Hepatocyte (in vitro differentiated cells): Measurements from ENCODE around the gene SCPEP1. TPM values are rescaled to one million over a fixed set of nuclear protein-coding genes. Genes with fewer than 3 reads are reported as not detected.

Source experiments
- DNase-seq: peaks from one replicate; pipeline ENCODE4 v3.0.0-alpha.2; 2016; ENCODE audit warnings: low spot score
- H2AFZ ChIP-seq: fragments of 200-600 bp; sonication (generic); 2 replicates; pipeline ENCODE4 v1.6.0; 2016; ENCODE audit warnings: antibody characterized with exemption, mild to moderate bottlenecking
- H3K27ac ChIP-seq: fragments of 200-600 bp; sonication (generic); 2 replicates; pipeline ENCODE4 v1.5.1; 2016; ENCODE audit warnings: mild to moderate bottlenecking
- H3K27me3 ChIP-seq: fragments of 200-600 bp; sonication (generic); 2 replicates; pipeline ENCODE4 v1.6.1; 2016
- H3K36me3 ChIP-seq: fragments of 200-600 bp; sonication (generic); replicated peaks from 2 replicates; pipeline ENCODE4 v1.5.1; 2016; ENCODE audit warnings: low read depth; ENCODE audit not compliant: insufficient read depth
- H3K4me1 ChIP-seq: fragments of 200-600 bp; sonication (generic); 2 replicates; pipeline ENCODE4 v1.5.1; 2016; ENCODE audit warnings: mild to moderate bottlenecking, moderate library complexity; ENCODE audit not compliant: insufficient read depth
- H3K4me2 ChIP-seq: fragments of 200-600 bp; sonication (generic); 2 replicates; pipeline ENCODE4 v1.6.0; 2016
- H3K4me3 ChIP-seq: fragments of 200-600 bp; sonication (generic); 2 replicates; pipeline ENCODE4 v1.5.1; 2016; ENCODE audit warnings: mild to moderate bottlenecking
- H3K79me2 ChIP-seq: fragments of 200-600 bp; sonication (generic); 2 replicates; pipeline ENCODE4 v1.6.0; 2017; ENCODE audit warnings: mild to moderate bottlenecking
- H3K9me2 ChIP-seq: fragments of 200-600 bp; sonication (generic); replicated peaks from 2 replicates; pipeline ENCODE4 v1.6.0; 2017; ENCODE audit warnings: mild to moderate bottlenecking; ENCODE audit not compliant: insufficient read depth
- H3K9me3 ChIP-seq: fragments of 200-600 bp; sonication (generic); 2 replicates; pipeline ENCODE4 v1.5.1; 2016; ENCODE audit warnings: low read depth, mild to moderate bottlenecking
- H4K20me1 ChIP-seq: fragments of 200-600 bp; sonication (generic); 2 replicates; pipeline ENCODE4 v1.6.0; 2016; ENCODE audit warnings: mild to moderate bottlenecking; ENCODE audit not compliant: insufficient read depth, poor library complexity, severe bottlenecking
- CTCF ChIP-seq: fragments of 200-600 bp; sonication (generic); IDR thresholded peaks from 2 replicates; pipeline ENCODE4 v1.5.1; 2016; ENCODE audit warnings: antibody characterized with exemption, mild to moderate bottlenecking; ENCODE audit not compliant: poor library complexity
- EZH2 ChIP-seq: fragments of 200-600 bp; sonication (generic); IDR thresholded peaks from 2 replicates; pipeline ENCODE4 v1.6.1; 2016; ENCODE audit warnings: antibody characterized with exemption, mild to moderate bottlenecking, borderline replicate concordance
- EZH2phosphoT487 ChIP-seq: fragments of 200-600 bp; sonication (generic); IDR thresholded peaks from one replicate; pipeline ENCODE4 v1.6.1; 2018; ENCODE audit warnings: antibody characterized with exemption, mild to moderate bottlenecking, low read depth, moderate library complexity; ENCODE audit not compliant: unreplicated experiment, severe bottlenecking
- WGBS: methylation state at CpG from one replicate; pipeline ENCODE4 v1.1.6; 2016; ENCODE audit warnings: low lambda C conversion rate; ENCODE audit errors: missing lambda C conversion rate; 5-methylcytosine and 5-hydroxymethylcytosine counted together
- polyA plus RNA-seq: library from polyadenylated mRNA; unstranded; fragments of >200 nt; fragmentation: Nextera tagmentation; extraction: Ambion mirVana; gene quantifications from 2 replicates; pipeline ENCODE4 v1.2.1, GENCODE V29; 2016
- total RNA-seq: library from RNA; depleted of rRNA; stranded (reverse); fragments of >200 nt; gene quantifications from 2 replicates; pipeline ENCODE4 v1.2.3, GENCODE V29; 2014

SCPEP1 gene
- total and polyA plus RNA-seq, 2 experiments from 2014 or later: 81.2 to 90.5 TPM

- WGBS: 72% methylated on average over 1 of the region's 1 CpG
- no peak overlapping the region for H2AFZ ChIP-seq
- DNase-seq: no peak
- no peaks in the 10 kb centered on the region for H3K79me2 ChIP-seq
- H3K36me3 ChIP-seq: no peaks in the 10 kb centered on the region
- no peaks in the 10 kb centered on the region for H3K9me3 ChIP-seq
- H3K27me3 ChIP-seq: peaks cover 3% of the 10 kb centered on the region
- no peak overlapping the region for H3K4me2 ChIP-seq
- no peak overlapping the region for H3K27ac ChIP-seq
- TF ChIP-seq CTCF (no peak), EZH2phosphoT487 (no peak), EZH2 (no peak)
- H3K4me1 ChIP-seq: peaks cover 9% of the 10 kb centered on the region
- H3K9me2 ChIP-seq: no peaks in the 10 kb centered on the region
- H3K4me3 ChIP-seq: no peak overlapping the region
- no peaks in the 10 kb centered on the region for H4K20me1 ChIP-seq
These were observed 59.5 kb downstream of the SCPEP1 start for GRCh38 chr17:57037411-57037810.

GRCh38 chr17:57038486-57038885 is 60.6 kb downstream of the SCPEP1 start:
- no peaks in the 10 kb centered on the region for H3K9me3 ChIP-seq
- TF ChIP-seq EZH2 (no peak), EZH2phosphoT487 (no peak), CTCF (no peak)
- peaks cover 3% of the 10 kb centered on the region for H3K27me3 ChIP-seq
- no peak for DNase-seq
- no peak overlapping the region for H2AFZ ChIP-seq
- no peak overlapping the region for H3K4me2 ChIP-seq
- H3K79me2 ChIP-seq: no peaks in the 10 kb centered on the region
- H4K20me1 ChIP-seq: no peaks in the 10 kb centered on the region
- no peaks in the 10 kb centered on the region for H3K36me3 ChIP-seq
- H3K27ac ChIP-seq: no peak overlapping the region
- WGBS: 81% methylated on average over 3 of the region's 3 CpGs
- H3K9me2 ChIP-seq: no peaks in the 10 kb centered on the region
- H3K4me1 ChIP-seq: peaks cover 9% of the 10 kb centered on the region
- no peak overlapping the region for H3K4me3 ChIP-seq

GRCh38 chr17:57040571-57040970 is 62.6 kb downstream of the SCPEP1 start:
- Histone ChIP-seq H3K9me2 (no peaks in the 10 kb centered on the region), H3K27me3 (peaks cover 3% of the 10 kb centered on the region), H4K20me1 (no peaks in the 10 kb centered on the region), H2AFZ (no peak overlapping the region), H3K4me3 (no peak overlapping the region), H3K36me3 (no peaks in the 10 kb centered on the region), H3K79me2 (no peaks in the 10 kb centered on the region), H3K4me2 (no peak overlapping the region), H3K4me1 (peaks cover 9% of the 10 kb centered on the region), H3K27ac (no peak overlapping the region), H3K9me3 (no peaks in the 10 kb centered on the region)
- TF ChIP-seq EZH2phosphoT487: no peak
- no peak for TF ChIP-seq CTCF
- TF ChIP-seq EZH2: no peak
- DNase-seq: no peak
- 90% methylated on average over 2 of the region's 2 CpGs for WGBS

- Histone ChIP-seq H3K27me3 (peaks cover 3% of the 10 kb centered on the region), H4K20me1 (no peaks in the 10 kb centered on the region), H3K4me2 (no peak overlapping the region), H3K9me2 (no peaks in the 10 kb centered on the region), H3K9me3 (no peaks in the 10 kb centered on the region), H3K79me2 (no peaks in the 10 kb centered on the region), H3K27ac (no peak overlapping the region), H2AFZ (no peak overlapping the region), H3K4me1 (no peaks in the 10 kb centered on the region), H3K36me3 (no peaks in the 10 kb centered on the region), H3K4me3 (no peak overlapping the region)
- DNase-seq: no peak
- 88% methylated on average over 4 of the region's 4 CpGs for WGBS
- TF ChIP-seq EZH2phosphoT487 (no peak), EZH2 (no peak), CTCF (no peak)
These were observed 65.3 kb downstream of the SCPEP1 start for GRCh38 chr17:57043276-57043675.
